ENCODE data around the gene ZFYVE16.
"Not testable (repeated sequence)": the region's sequence is repeated elsewhere in the genome, so short reads cannot be mapped to it uniquely, and the experiment has no call there.

Gene ZFYVE16

DNA sequence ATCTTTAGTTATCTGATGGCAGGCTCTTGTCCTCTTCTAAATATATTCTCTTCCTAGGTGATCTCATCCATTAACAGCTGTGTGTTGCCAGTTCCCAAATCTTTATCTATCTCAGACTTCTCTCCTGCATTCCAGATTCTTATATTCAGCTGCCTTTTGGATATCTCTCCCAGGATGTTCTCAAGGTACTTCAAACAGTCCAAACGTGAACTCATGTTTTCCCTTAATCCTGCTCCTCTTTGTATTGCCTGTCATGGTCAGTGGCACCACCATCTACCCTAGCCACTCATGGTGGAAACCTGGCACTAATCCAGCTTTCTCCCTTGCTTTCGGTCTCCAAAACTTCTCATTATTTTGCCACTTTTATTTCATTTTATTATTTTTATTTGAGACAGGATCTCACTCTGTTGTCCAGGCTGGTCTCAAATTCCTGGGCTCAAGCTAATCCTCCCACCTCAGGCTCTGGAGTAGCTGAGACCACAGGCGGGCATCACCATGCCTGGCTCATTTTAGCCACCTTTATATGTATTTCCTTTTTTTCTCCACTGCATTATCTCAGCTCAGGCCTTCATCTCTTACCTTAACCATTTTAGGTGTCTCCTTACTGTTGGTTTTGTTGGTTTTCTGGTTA, 3.8 kb downstream of the ZFYVE16 start:
- no peak for DNase-seq

DNA sequence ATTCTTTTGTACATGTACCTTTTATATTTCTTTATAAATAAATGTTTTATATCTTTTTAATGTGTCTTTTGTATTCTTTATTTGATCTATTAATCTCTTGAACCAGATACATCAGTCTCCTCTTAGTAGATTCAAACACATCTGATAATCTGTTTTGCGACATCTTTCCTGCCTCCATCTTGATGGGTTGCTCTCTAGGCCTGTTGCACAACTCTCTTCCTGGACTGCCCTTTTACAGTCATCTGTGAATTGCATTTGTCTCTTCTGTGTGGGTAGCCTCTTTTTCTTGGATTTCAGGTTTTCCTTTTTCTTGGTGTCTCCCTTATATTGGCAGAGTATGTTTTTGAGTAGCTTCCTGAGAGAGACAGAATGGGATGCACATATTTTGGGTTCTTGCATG, 6.2 kb downstream of the ZFYVE16 start:
- no peak for DNase-seq

DNA sequence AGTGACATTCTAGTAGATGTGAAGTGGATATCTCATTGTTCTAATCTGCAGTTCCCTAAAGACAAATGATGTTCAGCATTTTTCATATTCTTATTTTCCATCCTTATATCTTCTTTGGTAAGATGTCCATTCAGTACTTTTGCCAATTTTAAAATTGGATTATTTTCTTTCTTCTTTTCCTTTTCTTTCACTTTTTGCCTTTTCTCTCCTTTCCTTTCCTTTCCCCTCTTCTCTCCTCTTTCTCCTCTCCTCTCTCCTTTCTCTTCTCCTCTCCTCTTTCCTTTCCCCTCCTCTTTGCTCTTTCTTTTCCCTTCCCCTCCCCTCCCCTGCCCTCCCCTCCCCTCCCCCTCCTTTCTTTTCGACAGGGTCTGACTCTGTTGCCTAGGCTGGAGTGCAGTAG, 10.1 kb downstream of the ZFYVE16 start:
- no peak for DNase-seq

DNA sequence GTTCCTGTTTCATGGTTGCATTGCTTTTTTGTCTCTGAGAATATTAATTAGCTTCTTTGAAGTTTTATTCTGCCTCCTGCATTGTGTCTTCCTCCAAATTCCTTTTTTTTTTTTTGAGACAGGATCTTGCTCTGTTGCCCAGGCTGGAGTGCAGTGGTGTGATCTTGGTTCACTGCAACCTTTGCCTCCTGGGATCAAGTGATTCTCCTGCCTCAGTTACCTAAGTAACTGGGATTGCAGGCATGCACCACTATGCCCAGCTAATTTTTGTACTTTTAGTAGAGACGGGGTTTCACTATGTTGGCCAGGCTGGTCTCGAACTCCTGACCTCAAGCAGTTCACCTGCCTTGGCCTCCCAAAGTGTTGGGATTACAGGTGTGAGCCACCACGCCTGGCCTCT, 16.5 kb downstream of the ZFYVE16 start:
- DNase-seq, result not testable (repeated sequence)

DNA sequence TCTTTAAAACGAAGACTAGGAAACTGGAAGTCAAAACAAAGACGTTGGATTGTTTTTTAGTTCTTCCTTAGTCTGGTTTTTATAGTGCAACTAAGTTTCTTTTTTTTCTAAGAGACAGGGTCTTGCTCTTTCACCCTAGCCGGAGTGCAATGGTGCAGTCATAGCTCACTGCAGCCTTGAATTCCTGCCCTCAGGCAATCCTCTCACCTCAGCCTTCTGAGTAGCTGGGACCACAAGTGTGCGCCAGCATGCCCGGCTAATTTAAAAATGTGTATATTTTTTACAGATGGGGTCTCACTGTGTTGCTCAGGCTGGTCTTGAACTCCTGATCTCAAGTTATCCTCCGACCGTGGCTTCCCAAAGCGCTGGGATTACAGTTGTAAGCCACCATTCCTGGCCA, 27.6 kb downstream of the ZFYVE16 start:
- DNase-seq, result no peak

DNA sequence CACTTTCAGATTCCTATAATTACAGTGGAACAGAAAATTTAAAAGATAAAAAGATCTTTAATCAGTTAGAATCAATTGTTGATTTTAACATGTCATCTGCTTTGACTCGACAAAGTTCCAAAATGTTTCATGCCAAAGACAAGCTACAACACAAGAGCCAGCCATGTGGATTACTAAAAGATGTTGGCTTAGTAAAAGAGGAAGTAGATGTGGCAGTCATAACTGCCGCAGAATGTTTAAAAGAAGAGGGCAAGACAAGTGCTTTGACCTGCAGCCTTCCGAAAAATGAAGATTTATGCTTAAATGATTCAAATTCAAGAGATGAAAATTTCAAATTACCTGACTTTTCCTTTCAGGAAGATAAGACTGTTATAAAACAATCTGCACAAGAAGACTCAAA, 29.5 kb downstream of the ZFYVE16 start:
- no peak for DNase-seq

DNA sequence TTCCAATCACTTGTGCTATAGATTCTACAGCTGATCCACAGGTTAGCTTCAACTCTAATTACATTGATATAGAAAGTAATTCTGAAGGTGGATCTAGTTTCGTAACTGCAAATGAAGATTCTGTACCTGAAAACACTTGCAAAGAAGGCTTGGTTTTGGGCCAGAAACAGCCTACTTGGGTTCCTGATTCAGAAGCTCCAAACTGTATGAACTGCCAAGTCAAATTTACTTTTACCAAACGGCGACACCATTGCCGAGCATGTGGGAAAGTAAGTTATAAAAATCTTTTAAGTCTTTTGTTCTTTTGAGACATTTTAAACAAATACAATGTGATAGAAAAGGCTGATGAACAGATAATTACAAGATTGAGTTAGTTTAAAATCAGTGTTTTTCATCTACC, 30.9 kb downstream of the ZFYVE16 start:
- no peak for DNase-seq

DNA sequence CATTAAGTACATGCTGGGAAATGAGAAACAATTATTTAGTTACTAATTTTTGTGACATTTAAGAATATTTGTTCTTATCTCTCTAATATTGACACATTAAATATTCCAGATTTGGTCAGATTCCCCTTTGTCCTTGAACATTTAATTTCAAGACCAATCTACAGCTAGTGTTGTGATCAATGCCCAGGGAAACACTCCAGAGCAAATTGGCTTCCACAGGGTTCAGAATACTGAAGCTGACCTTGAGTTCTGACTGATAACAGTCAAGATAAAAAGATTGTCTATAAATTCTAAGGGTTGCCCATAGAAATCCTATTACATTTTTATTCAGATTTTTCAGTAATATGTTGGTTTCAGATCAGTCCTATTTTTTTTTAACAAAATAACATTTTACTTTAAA, 31.3 kb downstream of the ZFYVE16 start:
- no peak for DNase-seq

DNA sequence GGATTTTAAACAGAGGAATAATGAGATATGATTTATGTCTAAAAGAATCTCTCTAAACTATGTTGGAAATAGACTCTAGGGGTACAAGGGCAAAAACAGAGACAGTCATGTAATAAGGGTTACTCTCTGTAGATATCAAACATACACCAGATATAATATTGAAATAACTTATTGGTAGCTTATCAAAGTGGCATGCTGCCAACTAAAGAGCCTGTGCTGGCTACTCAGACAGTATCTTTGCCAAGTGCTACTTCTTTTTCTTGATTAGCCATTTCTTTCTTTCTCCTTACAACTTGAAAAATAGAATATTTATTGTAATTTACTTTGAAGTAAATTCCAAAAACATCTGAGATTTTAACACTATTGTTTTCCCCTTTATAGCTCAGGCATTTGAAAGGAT, 34.9 kb downstream of the ZFYVE16 start:
- no peak for DNase-seq

DNA sequence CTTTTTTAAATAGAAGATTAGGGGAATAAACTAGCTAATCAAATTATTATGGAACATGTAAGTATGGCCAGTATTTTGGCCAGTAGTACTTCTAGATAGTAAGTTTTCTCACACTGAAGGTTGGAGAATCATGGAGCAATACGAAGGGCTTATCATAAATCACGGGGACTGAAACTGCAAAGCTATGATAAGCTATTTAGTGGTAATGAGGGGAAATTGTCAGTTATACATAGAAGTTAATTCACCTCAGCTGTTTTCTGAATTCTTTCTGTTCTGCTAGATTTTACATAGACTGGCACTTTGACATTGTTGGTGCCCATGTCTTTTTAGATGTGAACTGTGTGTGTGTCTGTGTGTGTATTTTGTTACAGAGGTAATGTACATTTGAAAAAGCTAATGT, 45.5 kb downstream of the ZFYVE16 start:
- DNase-seq, result no peak

DNA sequence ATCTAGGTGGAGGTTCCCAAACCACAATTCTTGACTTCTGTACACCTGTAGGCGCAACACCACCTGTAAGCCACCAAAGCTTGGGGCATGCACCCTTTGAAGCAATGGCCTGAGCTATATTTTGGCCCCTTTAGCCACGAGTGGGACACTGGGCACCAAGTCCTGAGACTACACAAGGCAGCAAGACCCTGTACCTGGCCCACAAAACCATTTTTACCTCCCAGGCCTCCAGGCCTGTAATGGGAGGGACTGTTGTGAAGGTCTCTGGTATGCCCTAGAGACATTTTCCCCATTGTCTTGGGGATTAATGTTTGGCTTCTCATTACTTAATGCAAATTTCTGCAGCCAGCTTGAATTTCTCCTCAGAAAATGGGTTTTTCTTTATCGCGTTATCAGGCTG, 55.4 kb downstream of the ZFYVE16 start:
- DNase-seq, result no peak

DNA sequence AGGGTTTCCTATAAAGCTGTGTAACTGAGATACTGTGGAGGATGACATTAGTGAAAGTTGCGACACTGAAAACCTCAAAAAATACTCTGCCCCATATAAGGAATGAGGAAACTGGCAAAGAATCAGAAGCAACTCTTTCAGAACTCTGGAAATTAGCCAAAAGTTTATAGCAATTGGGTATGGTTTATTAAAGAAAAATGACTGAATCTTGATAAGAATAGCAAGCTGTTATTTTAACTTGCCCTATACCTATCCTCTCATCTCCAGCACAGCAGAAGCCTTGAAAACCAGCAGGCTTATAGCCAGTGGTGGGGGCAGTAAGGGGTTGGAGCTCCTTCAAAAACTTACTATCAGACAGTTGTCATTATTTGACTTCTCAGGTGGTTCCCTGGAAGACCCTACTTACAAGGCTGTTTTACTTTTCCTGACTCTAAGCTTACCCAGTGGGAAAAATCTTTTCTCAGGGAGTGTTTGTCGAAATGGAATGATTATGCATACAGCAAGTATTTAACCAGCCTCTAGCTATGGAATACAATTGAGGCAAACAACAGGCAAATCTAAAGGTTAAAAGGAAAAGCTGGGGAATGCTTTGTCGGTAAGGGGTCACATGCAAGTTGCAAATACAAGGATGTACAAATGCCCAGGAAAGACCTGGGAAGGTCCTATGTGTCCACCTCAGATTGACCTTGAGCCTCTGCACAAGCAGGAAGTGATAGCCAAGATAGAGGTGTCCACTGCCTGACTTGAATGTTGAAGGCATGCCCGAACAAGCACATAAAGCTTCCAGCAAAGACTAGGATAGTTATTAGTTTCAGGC, 59.0 kb downstream of the ZFYVE16 start:
- no peak for DNase-seq

DNA sequence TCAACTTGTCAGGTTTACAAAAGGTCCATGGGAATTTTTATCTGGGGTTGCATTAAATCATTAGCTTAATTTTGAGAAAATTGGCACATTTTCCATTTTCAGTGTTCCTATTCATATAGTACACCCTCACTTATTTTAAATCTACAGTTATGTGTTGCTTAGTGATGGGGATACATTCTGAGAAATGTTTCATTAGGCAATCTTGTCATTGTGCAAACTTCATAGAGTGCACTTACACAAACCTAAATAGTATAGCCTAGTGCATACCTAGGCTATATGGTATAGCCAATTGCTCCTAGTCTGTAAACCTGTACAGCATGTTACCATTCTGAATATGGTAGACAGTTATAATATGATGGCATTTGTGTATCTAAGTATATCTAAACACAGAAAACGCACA, 60.3 kb downstream of the ZFYVE16 start:
- no peak for DNase-seq

DNA sequence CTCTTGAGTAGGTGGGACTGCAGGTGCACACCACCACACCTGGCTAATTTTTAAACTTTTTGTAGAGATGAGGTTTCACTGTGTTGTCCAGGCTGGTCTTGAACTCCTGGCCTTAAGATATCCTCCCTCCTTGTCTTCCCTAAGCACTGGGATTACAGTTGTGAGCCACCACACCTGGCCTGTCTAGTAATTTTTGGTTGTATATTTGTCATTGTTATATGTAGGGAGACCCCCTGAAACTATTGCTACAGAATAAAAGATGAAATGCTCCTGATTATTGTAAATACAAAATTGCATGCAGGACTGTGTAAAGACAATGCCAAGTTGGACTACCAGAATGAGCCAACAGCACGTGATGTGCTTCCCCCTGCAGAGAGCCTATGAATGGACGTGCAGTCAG, 62.8 kb downstream of the ZFYVE16 start:
- not testable (repeated sequence) for DNase-seq

DNA sequence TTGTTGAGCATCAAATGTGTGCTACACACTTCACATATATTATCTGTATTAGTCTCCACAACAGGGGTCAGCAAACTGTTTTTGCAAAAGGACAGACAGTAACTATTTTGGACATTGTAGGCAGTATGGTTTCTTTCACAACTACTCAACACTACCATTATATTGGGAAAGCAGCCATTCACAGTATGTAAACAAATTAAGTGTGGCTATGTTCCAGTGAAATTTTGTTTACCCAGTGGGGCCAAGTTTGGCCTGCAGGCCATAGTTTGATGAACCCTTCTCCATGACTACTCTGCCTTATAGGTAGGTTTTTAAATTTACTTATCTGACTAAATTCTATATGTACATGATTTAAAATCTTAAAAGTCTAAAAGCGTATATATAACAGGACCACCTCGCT, 67.1 kb downstream of the ZFYVE16 start:
- no peak for DNase-seq

DNA sequence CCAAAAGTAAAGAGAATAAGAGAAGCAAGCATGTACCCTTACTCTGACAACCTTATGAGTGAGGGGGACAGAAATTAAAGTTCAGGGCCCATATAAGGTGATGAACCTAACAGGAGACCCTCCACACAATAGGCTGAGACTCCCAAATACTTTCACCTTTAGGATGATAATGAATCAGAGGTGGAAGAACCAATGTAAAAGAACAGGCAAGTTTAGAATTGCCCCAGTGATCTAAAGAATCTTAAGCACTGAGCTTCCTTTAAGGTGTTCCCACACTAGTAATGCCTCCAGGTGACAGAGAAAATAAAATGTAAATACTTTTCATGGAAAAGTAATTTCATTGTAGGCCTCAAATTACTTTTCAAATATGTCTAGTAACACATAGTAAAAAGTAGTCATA, 71.8 kb downstream of the ZFYVE16 start:
- DNase-seq, result no peak

DNA sequence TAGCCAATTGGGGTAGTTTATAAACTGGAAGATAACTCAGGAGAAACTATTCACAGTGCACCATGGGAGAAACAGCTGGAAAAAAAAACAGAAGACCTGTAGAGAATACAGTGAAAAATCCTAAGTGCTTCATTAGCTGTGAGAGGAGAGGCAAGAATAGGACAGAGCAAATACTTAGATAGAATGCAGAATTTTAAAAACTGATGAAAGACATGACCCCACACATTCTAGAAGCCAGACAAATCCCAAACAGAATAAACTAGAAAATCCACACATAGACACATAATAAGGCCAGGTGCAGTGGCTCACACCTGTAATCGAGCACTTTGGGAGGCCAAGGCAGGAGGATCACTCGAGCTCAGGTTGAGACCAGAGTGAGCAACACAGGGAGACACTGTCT, 72.5 kb downstream of the ZFYVE16 start:
- DNase-seq, result no peak

DNA sequence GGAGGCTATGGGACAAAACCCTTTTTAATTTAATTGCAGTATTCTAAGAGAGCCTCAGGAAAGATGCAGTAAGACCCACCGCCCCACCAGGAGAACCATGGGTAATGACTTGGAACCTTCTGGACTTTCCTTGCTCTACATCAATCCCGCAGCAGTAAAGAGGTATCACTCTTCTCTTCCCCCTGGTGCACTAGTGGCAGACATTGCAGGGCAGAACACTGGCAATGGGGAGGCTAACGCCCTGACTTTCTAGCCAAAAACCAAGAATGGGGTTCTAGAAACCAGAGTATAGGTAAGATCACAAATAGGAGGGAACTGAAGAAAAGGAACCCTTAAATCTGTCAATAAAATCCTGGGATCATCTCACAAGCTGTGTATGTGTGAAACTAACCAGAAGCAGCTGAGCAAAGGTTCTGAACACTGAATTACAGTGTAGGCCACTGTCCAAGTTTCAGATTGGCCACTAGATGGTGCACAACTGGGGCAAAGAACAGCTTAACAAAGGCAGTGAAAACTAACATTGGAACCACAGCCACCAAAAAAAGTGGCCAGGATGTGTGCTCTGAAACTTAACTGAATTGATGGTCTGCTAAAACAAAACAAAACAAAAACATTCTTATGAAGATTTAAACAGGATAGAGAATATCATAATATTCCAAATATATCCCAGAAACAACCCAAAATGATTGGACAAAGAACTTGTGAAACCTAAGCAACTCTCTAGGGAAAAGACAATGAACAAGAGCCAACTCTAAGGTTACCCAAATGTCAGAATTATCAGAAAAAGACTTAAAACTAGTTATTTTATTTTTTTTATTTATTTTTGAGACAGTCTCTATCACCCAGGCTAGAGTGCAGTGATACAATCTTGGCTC, 73.4 kb downstream of the ZFYVE16 start:
- peak in 1 of 2 experiments; percentile 12 for DNase-seq

DNA sequence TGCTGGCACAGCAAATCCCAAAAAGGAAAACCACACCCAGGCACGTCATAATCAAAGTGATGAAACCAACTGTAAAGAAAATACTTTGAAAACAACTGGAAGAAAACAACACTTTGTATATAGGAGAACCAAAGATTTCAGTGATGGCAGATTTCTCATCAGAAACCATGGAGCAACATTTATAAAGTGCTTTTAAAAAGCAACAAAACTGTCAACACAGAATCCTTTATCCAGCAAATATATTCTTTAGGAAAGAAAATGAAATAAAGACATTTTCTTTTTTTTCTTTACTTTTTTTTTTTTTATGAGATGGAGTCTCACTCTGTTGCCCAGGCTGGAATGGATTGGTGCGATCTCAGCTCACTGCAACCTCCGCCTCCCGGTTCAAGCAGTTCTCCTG, 74.7 kb downstream of the ZFYVE16 start:
- DNase-seq, result no peak

DNA sequence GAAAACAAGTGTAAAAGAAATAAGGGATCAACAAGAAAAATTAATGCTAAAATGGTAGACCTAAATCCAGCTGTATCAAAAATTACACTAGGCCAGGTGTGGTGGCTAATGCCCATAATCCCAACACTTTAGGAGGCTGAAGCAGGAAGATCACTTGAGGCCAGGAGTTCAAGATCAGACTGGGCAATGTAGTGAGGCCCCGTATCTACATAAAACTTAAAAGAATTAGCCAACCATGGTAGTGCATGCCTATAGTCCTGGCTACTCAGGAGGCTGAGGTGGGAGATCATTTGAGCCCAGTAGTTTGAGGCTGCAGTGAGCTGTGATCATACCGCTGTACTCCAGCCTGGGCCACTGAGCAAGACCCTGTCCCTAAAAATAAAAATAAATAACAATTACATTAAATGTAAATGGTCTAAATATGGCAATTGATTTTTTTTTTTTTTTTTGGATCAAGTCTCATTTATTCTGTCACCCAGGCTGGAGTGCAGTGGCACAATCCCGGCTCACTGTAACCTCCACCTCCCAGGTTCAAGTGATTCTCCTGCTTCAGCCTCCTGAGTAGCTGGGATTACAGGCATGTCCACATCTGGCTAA, 75.9 kb downstream of the ZFYVE16 start:
- DNase-seq, result no peak

DNA sequence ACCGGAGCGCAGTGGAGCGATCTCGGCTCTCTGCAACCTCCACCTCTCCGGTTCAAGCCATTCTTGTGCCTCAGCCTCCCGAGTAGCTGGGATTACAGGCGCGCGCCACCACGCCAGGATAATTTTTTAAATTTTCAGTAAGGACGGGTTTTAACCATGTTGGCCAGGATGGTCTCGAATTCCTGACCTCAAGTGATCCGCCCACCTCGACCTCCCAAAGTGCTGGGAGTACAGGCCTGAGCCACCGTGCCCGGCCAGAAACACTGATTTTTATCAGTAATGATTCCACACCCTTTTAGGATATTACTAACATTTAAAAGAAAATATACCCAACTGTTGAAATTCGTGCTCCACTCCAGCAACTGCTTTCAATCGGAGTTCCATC, 79.6 kb downstream of the ZFYVE16 start:
- no peak for DNase-seq

DNA sequence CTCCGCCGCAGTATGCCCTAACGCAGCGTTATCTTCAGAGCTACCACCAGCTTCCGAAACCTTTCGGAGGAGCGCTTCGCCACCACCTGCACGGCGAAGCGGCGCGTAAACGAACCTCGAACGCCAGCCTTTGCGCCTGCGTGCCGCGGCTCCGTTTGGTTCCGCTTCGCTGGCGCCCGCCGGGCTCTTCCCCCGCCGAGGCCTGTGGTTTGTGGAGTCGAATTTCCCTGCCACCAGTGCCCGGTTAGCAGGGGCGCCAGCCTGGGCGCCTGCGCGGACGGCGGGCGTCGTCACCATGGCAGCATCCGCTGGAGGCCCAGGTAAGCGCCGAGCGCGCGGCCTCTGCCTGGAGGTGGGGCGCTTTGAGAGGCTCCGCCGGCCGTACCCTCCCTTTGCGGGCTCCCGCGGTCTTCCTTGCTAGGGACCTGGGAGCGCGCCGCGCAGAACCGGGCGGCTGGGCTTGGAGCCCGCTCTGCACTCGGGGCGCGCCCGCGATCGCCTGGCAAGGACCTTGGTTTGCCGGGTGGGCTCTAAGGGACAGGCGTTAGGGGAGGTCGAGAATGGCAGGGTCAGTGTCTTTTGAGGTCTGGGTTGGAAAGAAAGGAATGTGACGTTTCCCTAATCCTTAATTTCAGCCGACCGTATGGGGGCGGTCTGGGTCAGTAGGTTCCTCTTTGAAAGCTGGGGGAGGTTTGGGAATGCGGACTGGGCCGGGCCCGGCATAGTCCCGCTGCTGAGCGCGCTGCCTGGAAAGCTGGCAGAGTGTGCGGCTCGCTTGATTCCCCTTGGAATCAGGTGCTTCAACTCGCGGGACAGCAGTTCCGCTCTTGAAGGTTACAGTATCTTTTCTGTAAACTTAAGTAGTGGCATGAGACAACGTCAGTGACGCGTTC, 80.2 kb downstream of the ZFYVE16 start, which contains the start of gene FAM151B:
Gene FAM151B (plus strand): TSS at position 272 of the 893 bp plus-strand sequence. CDS start 24 bp downstream, at position 296.
- DNase-seq, result peak; percentile 75 to 78

Measured in stimulated activated CD4-positive, alpha-beta T cell treated with anti-CD3 and anti-CD28 coated beads, Interleukin-4, amount 100 ng/mL, for 4 hours (primary cell).